Calu3 (cell line): ENCODE measurements around the gene RPS15. TPM values are rescaled to one million over a fixed set of nuclear protein-coding genes. Genes with fewer than 3 reads are reported as not detected.
A peak's percentile ranks its signal among the peaks of the same experiment; 100 is the strongest.

Source experiments
- BruUV-seq: library from RNA; stranded (reverse); fragments of 400-500 nt; replicated peaks from 2 replicates; lab custom pipeline; 2021; lab: Mats Ljungman, UMichigan
- CTCF ChIA-PET: fragments of 300-600 bp; sonication (Branson Sonifier 250); formaldehyde crosslinking; loops from one replicate; lab custom pipeline; 2022; ENCODE audit warnings: antibody characterized with exemption; lab: Charles Lee
- DNase-seq: peaks from one replicate; pipeline ENCODE4 v3.0.0; 2022
- H3K27ac Mint-ChIP-seq: one replicate; pipeline ENCODE4 v1.8.0; 2022; ENCODE audit warnings: mixed read lengths; ENCODE audit not compliant: unreplicated experiment
- H3K27me3 Mint-ChIP-seq: one replicate; pipeline ENCODE4 v1.8.0; 2022; ENCODE audit warnings: mixed read lengths; ENCODE audit not compliant: unreplicated experiment
- H3K36me3 Mint-ChIP-seq: one replicate; pipeline ENCODE4 v1.8.0; 2022; ENCODE audit warnings: mild to moderate bottlenecking, moderate library complexity, mixed read lengths; ENCODE audit not compliant: insufficient read depth, unreplicated experiment
- H3K4me1 Mint-ChIP-seq: one replicate; pipeline ENCODE4 v1.8.0; 2022; ENCODE audit warnings: mild to moderate bottlenecking, low read depth, mixed read lengths; ENCODE audit not compliant: unreplicated experiment
- H3K4me3 Mint-ChIP-seq: one replicate; pipeline ENCODE4 v1.8.0; 2022; ENCODE audit warnings: mild to moderate bottlenecking, low read depth, moderate library complexity, mixed read lengths; ENCODE audit not compliant: unreplicated experiment
- H3K9me3 Mint-ChIP-seq: one replicate; pipeline ENCODE4 v1.8.0; 2022; ENCODE audit warnings: low read depth, mixed read lengths; ENCODE audit not compliant: unreplicated experiment
- intact Hi-C: fragments of 100-400 bp; cut with micrococcal nuclease; formaldehyde crosslinking; loops from one replicate; pipeline ENCODE4 v1.10.0; 2022; ENCODE audit not compliant: unreplicated experiment
- total RNA-seq: library from RNA; stranded (reverse); gene quantifications from 2 replicates; pipeline ENCODE4 v1.2.3, GENCODE V29; 2022
- TF ChIP-seq, protein P1 (sequence below): fragments of 200-600 bp; IDR thresholded peaks from one replicate; pipeline ENCODE4 v1.8.0; 2022; ENCODE audit warnings: antibody characterized with exemption; ENCODE audit not compliant: unreplicated experiment

Gene RPS15
- total RNA-seq, 1 experiment from 2014 or later, result 628 TPM

GRCh38 chr19:1487576-1488281, 49.5 kb downstream of the RPS15 start:
- no peak overlapping the region for H3K27ac Mint-ChIP-seq
- no TSS peak for BruUV-seq
- no peaks in the 10 kb centered on the region for H3K27me3 Mint-ChIP-seq
- TF ChIP-seq, protein P1, sequence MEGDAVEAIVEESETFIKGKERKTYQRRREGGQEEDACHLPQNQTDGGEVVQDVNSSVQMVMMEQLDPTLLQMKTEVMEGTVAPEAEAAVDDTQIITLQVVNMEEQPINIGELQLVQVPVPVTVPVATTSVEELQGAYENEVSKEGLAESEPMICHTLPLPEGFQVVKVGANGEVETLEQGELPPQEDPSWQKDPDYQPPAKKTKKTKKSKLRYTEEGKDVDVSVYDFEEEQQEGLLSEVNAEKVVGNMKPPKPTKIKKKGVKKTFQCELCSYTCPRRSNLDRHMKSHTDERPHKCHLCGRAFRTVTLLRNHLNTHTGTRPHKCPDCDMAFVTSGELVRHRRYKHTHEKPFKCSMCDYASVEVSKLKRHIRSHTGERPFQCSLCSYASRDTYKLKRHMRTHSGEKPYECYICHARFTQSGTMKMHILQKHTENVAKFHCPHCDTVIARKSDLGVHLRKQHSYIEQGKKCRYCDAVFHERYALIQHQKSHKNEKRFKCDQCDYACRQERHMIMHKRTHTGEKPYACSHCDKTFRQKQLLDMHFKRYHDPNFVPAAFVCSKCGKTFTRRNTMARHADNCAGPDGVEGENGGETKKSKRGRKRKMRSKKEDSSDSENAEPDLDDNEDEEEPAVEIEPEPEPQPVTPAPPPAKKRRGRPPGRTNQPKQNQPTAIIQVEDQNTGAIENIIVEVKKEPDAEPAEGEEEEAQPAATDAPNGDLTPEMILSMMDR, result no peak
- no peak for DNase-seq
- no peaks in the 10 kb centered on the region for H3K9me3 Mint-ChIP-seq
- H3K4me1 Mint-ChIP-seq, result peaks cover 12% of the 10 kb centered on the region
- intact Hi-C loops, result no loop called here
- H3K36me3 Mint-ChIP-seq, result peaks cover 21% of the 10 kb centered on the region
- no peak overlapping the region for H3K4me3 Mint-ChIP-seq
- CTCF ChIA-PET, result interaction anchor here (0.6 kb wide), 1 partner anchor 22 kb away, joined by 3 read pairs; no protein-coding TSS in a partner anchor

GRCh38 chr19:1488282-1488601, 50.0 kb downstream of the RPS15 start:
- DNase-seq, result no peak
- no peak overlapping the region for H3K27ac Mint-ChIP-seq
- H3K4me1 Mint-ChIP-seq, result peaks cover 14% of the 10 kb centered on the region
- H3K27me3 Mint-ChIP-seq, result no peaks in the 10 kb centered on the region
- H3K36me3 Mint-ChIP-seq, result peaks cover 21% of the 10 kb centered on the region
- H3K9me3 Mint-ChIP-seq, result no peaks in the 10 kb centered on the region
- BruUV-seq, result no TSS peak
- CTCF ChIA-PET, result no interaction called here
- intact Hi-C loops, result no loop called here
- TF ChIP-seq, protein P1, result no peak
- no peak overlapping the region for H3K4me3 Mint-ChIP-seq

DNA sequence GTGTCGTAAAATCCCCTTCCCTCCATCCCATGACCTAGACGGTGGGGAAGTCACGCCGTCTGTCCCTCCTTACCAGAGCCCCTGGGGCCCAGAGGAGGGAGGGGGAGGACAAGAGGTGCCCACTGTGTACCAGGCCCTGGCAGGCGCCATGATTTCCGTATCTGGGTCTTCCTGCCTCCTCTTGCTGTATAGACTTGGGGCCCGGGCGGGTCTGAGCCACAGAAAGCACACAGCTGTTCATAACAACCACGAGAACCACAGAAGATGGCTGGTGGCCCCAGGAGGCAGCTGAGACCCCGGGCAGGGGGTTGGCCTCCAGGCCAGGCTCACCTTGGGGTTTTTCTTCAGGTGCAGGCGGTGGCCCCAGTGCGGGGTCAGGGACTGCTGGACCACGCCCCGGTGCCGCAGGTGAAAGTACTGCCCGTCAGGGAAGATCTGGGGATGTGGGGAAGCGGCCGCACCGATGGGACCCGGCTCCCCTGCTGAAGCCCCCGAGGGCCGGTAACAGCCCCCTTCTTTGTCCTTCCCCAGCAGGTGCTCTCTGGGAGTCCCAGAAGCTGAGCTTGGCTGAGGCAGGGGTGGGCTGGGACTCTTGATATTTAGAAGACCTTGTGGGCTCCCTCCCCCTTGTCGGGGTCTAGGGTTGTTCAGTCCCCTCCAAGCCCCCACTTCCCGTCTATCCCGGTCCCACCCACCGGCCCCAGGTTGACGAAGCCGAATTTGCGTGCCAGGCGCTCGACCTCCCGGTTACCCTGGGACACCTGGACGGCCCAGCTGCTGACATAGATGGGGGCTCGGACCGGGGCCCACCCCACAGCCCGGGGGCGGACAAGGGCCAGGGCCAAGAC, 51.5 kb downstream of the RPS15 start:
- intact Hi-C loops, result no loop called here
- Mint-ChIP-seq H3K36me3 (peaks cover 21% of the 10 kb centered on the region), H3K4me1 (peaks cover 14% of the 10 kb centered on the region), H3K27ac (no peak overlapping the region), H3K9me3 (no peaks in the 10 kb centered on the region), H3K27me3 (no peaks in the 10 kb centered on the region), H3K4me3 (peak overlapping the region; percentile 76)
- CTCF ChIA-PET, result no interaction called here
- TF ChIP-seq, protein P1, result no peak
- BruUV-seq, result no TSS peak
- no peak for DNase-seq

Other genes starting within 250 kb of the RPS15 start
- 55.8 and 58.3 TPM in 2 replicates for gene STK11, start 232.6 kb upstream of the RPS15 start, total RNA-seq
- 4.2 and 5.7 TPM in 2 replicates for gene CBARP, start 200.4 kb upstream of the RPS15 start, total RNA-seq
- 86.6 and 91.8 TPM in 2 replicates for gene ATP5F1D, start 196.6 kb upstream of the RPS15 start, total RNA-seq
- 61.8 and 72.4 TPM in 2 replicates for gene MIDN, start 189.8 kb upstream of the RPS15 start, total RNA-seq
- 102 and 112 TPM in 2 replicates for gene CIRBP, start 169.1 kb upstream of the RPS15 start, total RNA-seq
- gene FAM174C, start 162.9 kb upstream of the RPS15 start, total RNA-seq, result 32.9 and 34.4 TPM in 2 replicates
- gene EFNA2, start 152.5 kb upstream of the RPS15 start, total RNA-seq, result 0.90 and 0.95 TPM in 2 replicates
- gene NDUFS7, start 54.5 kb upstream of the RPS15 start, total RNA-seq, result 60.3 and 67.9 TPM in 2 replicates
- gene GAMT, start 36.9 kb upstream of the RPS15 start, total RNA-seq, result 14.3 and 19.4 TPM in 2 replicates
- gene DAZAP1, start 30.8 kb upstream of the RPS15 start, total RNA-seq, result 148 and 151 TPM in 2 replicates
- 0.12 and 0.44 TPM in 2 replicates for gene APC2, start 11.7 kb downstream of the RPS15 start, total RNA-seq
- 33.7 and 33.8 TPM in 2 replicates for gene C19orf25, start 40.8 kb downstream of the RPS15 start, total RNA-seq
- 4.5 and 5.5 TPM in 2 replicates for gene PCSK4, start 52.0 kb downstream of the RPS15 start, total RNA-seq
- gene REEP6, start 52.8 kb downstream of the RPS15 start, total RNA-seq, result 13.9 and 16.2 TPM in 2 replicates
- 9.5 and 9.6 TPM in 2 replicates for gene ADAMTSL5, start 74.6 kb downstream of the RPS15 start, total RNA-seq
- not detected in 2 replicates for gene PLK5, start 85.7 kb downstream of the RPS15 start, total RNA-seq
- 41.4 and 42.0 TPM in 2 replicates for gene MEX3D, start 129.9 kb downstream of the RPS15 start, total RNA-seq
- gene MBD3, start 154.5 kb downstream of the RPS15 start, total RNA-seq, result 52.2 and 65.6 TPM in 2 replicates
- 148 and 149 TPM in 2 replicates for gene UQCR11, start 167.1 kb downstream of the RPS15 start, total RNA-seq
- 102 and 110 TPM in 2 replicates for gene TCF3, start 214.2 kb downstream of the RPS15 start, total RNA-seq